HG02571 (cell line): Measurements from ENCODE around the gene CYP2E1.
"Not testable (repeated sequence)": the region's sequence is repeated elsewhere in the genome, so short reads cannot be mapped to it uniquely, and the experiment has no call there.

Source experiments
- ATAC-seq: cut with Tn5 transposase; IDR thresholded peaks from one replicate; pipeline ENCODE4 v1.9.1; 2021; ENCODE audit warnings: mild to moderate bottlenecking, moderate library complexity; ENCODE audit not compliant: unreplicated experiment

Gene CYP2E1

GRCh38 chr10:133568831-133569527, 41.8 kb downstream of the CYP2E1 start:
- ATAC-seq: not testable (repeated sequence)

DNA sequence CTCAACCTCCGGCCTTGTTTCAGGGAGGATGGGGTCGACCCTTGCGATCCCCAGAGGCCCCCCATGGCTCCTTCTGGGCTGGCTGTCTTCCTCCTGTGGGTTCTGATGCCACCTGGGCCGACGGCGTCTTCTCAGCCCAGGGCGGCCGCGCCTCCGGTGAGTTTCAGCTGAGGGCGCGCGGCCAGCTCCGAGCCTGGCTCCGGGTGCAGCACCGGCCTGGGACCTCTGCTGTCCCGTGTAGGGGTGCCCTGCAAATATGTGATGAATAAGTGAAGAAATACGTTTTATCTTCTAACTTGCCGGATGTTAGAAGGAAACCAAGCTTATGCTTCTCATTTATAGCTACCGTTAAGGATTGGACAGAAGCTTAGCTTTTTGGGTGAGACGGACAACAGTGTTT, 42.6 kb downstream of the CYP2E1 start:
- not testable (repeated sequence) for ATAC-seq

- not testable (repeated sequence) for ATAC-seq
Observed at GRCh38 chr10:133572055-133572454, 44.9 kb downstream of the CYP2E1 start.

DNA sequence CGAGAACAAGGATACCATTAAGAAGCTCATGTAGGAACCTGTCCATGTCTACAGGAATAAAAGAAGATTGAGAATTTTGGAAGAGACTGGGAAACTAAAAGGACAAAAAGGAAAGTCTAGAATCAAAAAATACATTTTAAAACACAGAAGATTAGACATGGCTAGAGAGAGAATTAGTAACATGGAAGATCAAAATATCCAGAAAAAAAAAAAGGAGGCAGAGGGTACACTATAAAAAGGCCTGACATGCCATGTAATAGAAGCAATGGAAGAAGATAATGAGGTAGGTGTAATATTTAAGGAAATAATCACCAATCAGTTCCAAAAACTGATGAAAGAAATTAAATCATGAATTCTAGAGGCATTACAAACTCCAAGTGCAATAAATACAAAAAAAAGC, 46.3 kb downstream of the CYP2E1 start:
- not testable (repeated sequence) for ATAC-seq

DNA sequence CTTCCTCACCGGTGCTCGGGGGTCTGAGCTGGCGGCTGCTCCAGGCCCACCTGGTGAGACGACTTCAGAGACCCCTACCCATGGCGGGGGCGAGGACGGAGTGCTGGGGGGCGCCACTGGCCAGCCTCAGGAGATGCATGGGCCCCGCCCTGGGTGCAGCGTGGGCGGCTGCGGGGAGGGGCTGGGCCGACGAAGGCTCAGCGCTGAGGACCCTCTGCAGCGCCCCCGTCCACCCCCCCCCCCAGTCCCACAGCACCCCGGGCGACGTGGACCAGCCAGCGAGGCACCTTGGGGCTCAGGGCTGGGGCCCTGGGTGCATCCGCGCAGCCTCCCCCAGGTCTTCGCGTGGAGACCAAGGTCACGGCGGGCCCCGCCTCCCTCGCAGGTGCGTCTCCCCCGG, 49.9 kb downstream of the CYP2E1 start:
- not testable (repeated sequence) for ATAC-seq
